T-helper 2 cell treated with Interferon-gamma antibody and Interleukin-4, amounts not matched to agents 100 ng/mL and 5 ng/mL, for 36 hours (primary cell): ENCODE data around the gene PID1. TPM values are rescaled to one million over a fixed set of nuclear protein-coding genes. Genes with fewer than 3 reads are reported as not detected.
"Not testable (repeated sequence)": the region's sequence is repeated elsewhere in the genome, so short reads cannot be mapped to it uniquely, and the experiment has no call there.

Source experiments
- intact Hi-C: fragments of 100-400 bp; cut with micrococcal nuclease; formaldehyde crosslinking; loops from one replicate; pipeline ENCODE4 v1.15.1; 2023
- total RNA-seq: library from RNA; stranded (reverse); gene quantifications from 2 replicates; pipeline ENCODE4 v1.2.3, GENCODE V29; 2022

The PID1 gene
- total RNA-seq, 1 donor from 2014 or later: not detected

GRCh38 chr2:229218329-229218921 is 52.7 kb downstream of the PID1 start:
- intact Hi-C loops: no loop called here

GRCh38 chr2:229212241-229212640 is 58.8 kb downstream of the PID1 start:
- intact Hi-C loops: no loop called here

GRCh38 chr2:229210641-229211040 is 60.4 kb downstream of the PID1 start:
- intact Hi-C loops: no loop called here

GRCh38 chr2:229206548-229206947 is 64.5 kb downstream of the PID1 start:
- intact Hi-C loops: no loop called here

- intact Hi-C loops: no loop called here
Measured at GRCh38 chr2:229205704-229206103, 65.4 kb downstream of the PID1 start.

- intact Hi-C loops: no loop called here
Measured at GRCh38 chr2:229202646-229203045, 68.4 kb downstream of the PID1 start.

GRCh38 chr2:229201521-229201920 is 69.6 kb downstream of the PID1 start:
- intact Hi-C loops: no loop called here

- intact Hi-C loops: no loop called here
Measured at GRCh38 chr2:229199267-229199666, 71.8 kb downstream of the PID1 start.

- intact Hi-C loops: no loop called here
Measured at GRCh38 chr2:229196448-229196847, 74.6 kb downstream of the PID1 start.

GRCh38 chr2:229195346-229195947 is 75.6 kb downstream of the PID1 start:
- intact Hi-C loops: no loop called here

- intact Hi-C loops: no loop called here
Measured at GRCh38 chr2:229193281-229193680, 77.8 kb downstream of the PID1 start.

- intact Hi-C loops: no loop called here
Measured at GRCh38 chr2:229191413-229191812, 79.7 kb downstream of the PID1 start.

- intact Hi-C loops: not testable (repeated sequence)
Measured at GRCh38 chr2:229187123-229187522, 84.0 kb downstream of the PID1 start.

- intact Hi-C loops: no loop called here
Measured at GRCh38 chr2:229181641-229182040, 89.4 kb downstream of the PID1 start.

- intact Hi-C loops: no loop called here
Measured at GRCh38 chr2:229180658-229181057, 90.4 kb downstream of the PID1 start.

- intact Hi-C loops: no loop called here
Measured at GRCh38 chr2:229179628-229180027, 91.5 kb downstream of the PID1 start.

GRCh38 chr2:229178706-229179105 is 92.4 kb downstream of the PID1 start:
- intact Hi-C loops: no loop called here

GRCh38 chr2:229178117-229178516 is 93.0 kb downstream of the PID1 start:
- intact Hi-C loops: no loop called here

GRCh38 chr2:229176136-229176535 is 95.0 kb downstream of the PID1 start:
- intact Hi-C loops: no loop called here

- intact Hi-C loops: no loop called here
Measured at GRCh38 chr2:229175497-229175863, 95.6 kb downstream of the PID1 start.

GRCh38 chr2:229174794-229175496 is 96.1 kb downstream of the PID1 start:
- intact Hi-C loops: no loop called here

GRCh38 chr2:229173825-229174359 is 97.2 kb downstream of the PID1 start:
- intact Hi-C loops: no loop called here

- intact Hi-C loops: no loop called here
Measured at GRCh38 chr2:229170916-229171315, 100.2 kb downstream of the PID1 start.
